22Rv1 (cell line): ENCODE measurements around the gene FBXW5.
A peak's percentile ranks its signal among the peaks of the same experiment; 100 is the strongest.

Experiments used
- H3K27ac ChIP-seq: fragments of 450-650 bp; 2 replicates; pipeline ENCODE4 v1.5.1; 2017
- ZFX ChIP-seq: fragments of 450-650 bp; IDR thresholded peaks from 2 replicates; pipeline ENCODE4 v1.6.1; 2017; ENCODE audit warnings: antibody characterized with exemption, borderline replicate concordance
- TF ChIP-seq, protein P1 (sequence below): fragments of 450-650 bp; IDR thresholded peaks from 2 replicates; pipeline ENCODE4 v1.5.1; 2017; ENCODE audit warnings: mild to moderate bottlenecking

The FBXW5 gene

DNA sequence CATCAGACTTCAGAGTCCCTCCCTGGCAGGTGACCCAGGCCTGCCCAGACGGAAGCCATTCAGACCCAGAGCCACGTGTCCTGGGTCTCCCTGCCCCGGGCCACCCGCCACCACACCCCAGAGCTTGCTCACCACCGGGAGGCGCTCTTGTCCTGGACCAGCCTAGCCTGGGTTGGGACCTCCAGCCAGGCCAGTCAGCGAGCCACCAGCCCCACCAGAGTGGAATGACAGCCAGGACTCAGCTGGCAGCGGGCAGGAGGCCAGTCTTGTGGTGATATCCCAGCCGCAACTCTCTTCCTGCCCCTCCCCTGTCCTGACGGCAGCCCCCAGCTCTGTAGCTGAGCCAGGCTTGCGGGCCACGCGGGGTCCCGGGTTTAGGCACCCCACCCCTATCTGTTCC is 31.1 kb upstream of the FBXW5 start:
- no peak overlapping the region for H3K27ac ChIP-seq
- no peak for TF ChIP-seq ZFX
- TF ChIP-seq, protein P1, sequence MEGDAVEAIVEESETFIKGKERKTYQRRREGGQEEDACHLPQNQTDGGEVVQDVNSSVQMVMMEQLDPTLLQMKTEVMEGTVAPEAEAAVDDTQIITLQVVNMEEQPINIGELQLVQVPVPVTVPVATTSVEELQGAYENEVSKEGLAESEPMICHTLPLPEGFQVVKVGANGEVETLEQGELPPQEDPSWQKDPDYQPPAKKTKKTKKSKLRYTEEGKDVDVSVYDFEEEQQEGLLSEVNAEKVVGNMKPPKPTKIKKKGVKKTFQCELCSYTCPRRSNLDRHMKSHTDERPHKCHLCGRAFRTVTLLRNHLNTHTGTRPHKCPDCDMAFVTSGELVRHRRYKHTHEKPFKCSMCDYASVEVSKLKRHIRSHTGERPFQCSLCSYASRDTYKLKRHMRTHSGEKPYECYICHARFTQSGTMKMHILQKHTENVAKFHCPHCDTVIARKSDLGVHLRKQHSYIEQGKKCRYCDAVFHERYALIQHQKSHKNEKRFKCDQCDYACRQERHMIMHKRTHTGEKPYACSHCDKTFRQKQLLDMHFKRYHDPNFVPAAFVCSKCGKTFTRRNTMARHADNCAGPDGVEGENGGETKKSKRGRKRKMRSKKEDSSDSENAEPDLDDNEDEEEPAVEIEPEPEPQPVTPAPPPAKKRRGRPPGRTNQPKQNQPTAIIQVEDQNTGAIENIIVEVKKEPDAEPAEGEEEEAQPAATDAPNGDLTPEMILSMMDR = peak; percentile 24

DNA sequence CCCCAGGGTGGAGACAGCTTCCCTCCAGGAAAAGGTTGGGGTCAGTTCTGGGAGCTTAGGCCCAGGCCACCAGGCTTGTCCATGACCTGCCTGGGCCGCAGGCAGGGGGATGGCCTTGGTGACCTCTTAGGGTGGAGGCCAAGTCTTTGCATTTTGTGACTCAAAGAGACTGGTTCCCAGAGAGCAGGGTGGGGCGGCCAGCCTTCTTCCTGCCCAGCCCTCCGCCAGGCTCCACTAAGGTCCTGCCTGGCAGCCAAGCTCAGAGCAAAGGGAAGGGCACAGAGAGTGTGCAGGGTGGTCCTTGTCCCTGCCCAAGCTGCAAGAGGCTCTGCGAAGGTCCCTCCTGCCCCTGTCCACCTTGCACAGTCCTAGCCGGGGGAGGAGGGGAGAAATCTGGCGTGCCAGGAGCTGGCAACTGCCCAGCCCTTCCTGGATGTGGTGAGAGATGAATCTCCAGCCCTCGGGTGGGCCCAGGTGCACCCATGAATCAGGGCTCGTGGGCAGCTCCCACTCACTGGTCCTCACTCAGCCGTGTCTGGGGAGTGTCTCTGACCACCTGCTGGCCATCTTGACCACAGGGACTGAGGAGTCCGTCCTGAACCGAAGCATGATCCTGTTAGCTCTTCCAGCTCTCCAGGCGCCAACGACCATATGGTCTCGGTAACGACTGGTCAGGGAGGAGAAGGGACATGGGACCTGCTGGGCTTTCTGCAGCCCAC is 30.4 kb upstream of the FBXW5 start:
- H3K27ac ChIP-seq = no peak overlapping the region
- TF ChIP-seq, protein P1 = no peak
- no peak for TF ChIP-seq ZFX

DNA sequence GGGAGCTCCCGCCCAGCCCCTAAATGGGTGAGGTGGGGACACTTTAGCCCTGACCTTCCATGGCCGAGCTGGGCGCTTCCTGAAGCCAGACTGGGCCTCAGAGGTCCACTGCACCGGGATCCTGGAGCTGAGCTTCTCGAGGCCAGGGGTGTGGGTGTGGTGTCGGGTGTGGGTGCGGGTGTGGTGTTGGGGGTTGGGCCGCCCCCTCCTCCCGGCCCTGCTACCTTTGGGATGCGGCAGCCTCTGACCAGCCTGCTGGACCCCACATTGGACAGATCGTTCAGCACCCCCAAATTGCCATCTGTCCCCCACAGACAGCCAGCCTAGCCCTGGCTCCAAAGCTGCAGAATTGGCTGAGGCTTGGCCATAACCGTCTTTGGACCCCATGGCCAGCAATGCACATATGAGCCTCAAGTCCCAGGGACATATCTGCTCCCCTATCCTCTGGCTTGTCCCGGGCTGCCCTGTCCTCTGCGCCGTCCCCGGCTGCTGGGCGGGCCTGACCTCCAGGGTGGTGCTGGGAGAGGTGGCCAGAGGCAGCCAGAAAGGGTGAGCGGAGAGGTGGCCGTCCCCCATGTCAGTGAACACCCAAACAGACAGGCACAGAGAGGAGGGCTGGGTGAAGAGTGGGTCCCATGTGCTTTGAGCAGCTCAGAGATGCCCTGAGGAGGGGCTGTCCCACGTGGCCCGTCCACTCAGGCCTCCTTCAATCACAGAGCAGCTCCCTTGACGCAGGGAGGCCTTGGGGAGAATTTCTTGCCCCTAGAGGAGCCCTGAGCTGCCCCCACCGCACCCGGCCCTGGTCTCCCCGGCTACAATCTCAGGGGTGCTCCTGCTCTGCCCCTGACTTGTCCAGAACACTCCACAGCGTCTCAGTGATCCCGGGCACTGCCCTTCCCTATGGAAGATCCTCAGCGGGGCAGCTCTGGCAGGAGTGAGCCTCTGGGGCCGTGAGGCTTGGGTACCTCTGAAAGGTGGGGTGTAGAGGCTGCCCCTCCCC is 29.4 kb upstream of the FBXW5 start:
- no peak overlapping the region for H3K27ac ChIP-seq
- TF ChIP-seq ZFX = no peak
- TF ChIP-seq, protein P1 = no peak

DNA sequence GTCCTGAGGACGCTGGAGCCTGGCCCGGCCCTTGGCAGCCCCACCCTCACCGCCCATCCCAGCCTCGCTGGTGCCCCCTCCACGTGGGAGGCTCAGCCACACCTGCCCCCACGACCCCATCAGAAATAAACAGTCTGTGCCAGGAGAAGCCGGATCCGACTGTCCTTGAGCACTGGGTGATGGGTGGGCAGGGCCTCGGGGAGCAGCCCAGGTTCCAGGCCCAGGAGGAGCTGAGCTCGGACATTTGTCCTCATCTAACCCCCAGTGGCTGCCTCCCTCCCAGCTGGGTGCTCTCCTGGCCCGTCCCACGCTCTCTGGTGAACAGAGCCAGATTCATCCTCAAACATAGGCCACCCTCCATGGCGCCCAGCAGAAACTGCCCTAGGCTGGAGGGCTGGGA is 28.2 kb upstream of the FBXW5 start:
- no peak overlapping the region for H3K27ac ChIP-seq
- TF ChIP-seq ZFX = no peak
- TF ChIP-seq, protein P1 = no peak

DNA sequence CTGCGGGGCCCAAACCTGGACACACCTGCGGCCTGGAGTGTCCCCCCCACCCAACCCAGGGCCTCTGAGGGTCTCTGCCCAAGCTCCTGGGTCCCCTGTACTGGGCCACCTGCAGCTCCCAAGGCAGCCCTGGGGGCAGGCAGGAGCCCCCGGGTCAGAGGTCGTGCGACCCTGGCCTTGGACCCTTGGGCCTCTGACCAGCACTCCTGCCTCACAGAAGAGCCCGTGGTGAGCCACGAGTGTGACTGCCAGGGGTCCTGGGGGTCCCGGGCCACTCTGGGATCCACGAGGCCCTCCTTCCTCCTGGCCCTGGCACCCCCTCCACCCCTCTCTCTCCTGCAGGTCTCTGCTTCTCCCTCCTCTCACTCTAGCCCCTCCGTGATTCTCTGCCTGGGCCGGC is 27.8 kb upstream of the FBXW5 start:
- TF ChIP-seq, protein P1 = no peak
- TF ChIP-seq ZFX = no peak
- no peak overlapping the region for H3K27ac ChIP-seq

DNA sequence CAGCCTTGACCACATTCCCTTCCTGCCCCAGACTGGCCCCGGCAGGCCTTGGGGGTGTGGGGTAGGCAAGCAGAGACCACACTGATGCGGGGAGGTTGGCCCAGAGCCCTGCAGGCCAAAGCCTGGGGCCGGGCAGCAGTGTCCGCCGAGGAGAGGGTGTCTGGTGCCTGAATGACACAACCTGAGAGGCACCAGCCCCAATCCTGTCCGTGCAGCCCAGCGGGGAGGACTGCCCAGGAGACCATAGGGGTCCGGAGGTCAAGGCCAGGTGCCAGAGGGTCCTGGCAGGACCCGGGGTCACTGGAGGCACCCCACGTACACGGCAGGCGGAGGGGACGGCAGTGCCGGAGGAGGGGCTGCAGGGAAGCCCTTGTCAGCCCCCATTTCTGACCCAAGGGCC is 27.2 kb upstream of the FBXW5 start:
- no peak for TF ChIP-seq ZFX
- TF ChIP-seq, protein P1 = no peak
- H3K27ac ChIP-seq = no peak overlapping the region

DNA sequence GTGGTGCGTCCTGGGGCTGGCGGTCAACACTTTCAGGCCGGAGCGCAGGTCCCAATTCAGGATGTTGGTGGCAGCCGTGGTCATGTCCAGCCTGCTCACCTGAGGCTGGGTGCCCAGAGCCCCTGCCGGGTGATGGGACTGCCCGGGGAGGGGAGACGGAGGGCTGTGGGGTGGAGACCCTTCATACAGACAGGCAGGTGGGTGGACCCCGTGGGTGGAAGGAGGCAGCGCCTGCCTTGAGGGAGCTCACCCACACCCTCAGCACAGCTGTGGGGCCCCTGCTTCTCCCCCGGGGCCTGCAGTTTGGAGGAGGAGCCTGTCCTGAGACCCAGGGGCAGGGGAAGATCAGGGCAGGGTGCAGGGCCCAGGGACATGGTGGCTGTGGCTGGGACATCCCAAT is 25.8 kb upstream of the FBXW5 start:
- no peak for TF ChIP-seq ZFX
- TF ChIP-seq, protein P1 = no peak
- H3K27ac ChIP-seq = no peak overlapping the region
